Heart right ventricle (tissue), 16 donors: Measurements from ENCODE around the gene C1QTNF1. TPM values are rescaled to one million over a fixed set of nuclear protein-coding genes. Genes with fewer than 3 reads are reported as not detected.
A peak's percentile ranks its signal among the peaks of the same experiment; 100 is the strongest.

Experiments used
- ATAC-seq, 8 donors: fragments of 200-7000 bp; cut with Tn5 transposase; one replicate each; pipeline ENCODE4 v1.9.1; 2020; ENCODE audit warnings: mild to moderate bottlenecking in 8 of 8, moderate library complexity in 8 of 8, moderate number of reproducible peaks in 1 of 8
- DNase-seq, 2 donors: peaks; one replicate each; pipeline ENCODE4 v3.0.0-alpha.2; 2020
- H3K27ac ChIP-seq, 10 donors: fragments of 200-600 bp; sonication (generic) in 2 of 10; one replicate each; pipeline versions ENCODE4 v1.5.0 to v1.8.0; 2020 to 2022; ENCODE audit warnings: mild to moderate bottlenecking in 3 of 10
- H3K27me3 ChIP-seq, 7 donors: fragments of 200-600 bp; one replicate each; pipeline ENCODE4 v1.8.0; 2021 to 2022; ENCODE audit warnings: mild to moderate bottlenecking in 2 of 7
- H3K36me3 ChIP-seq, 9 donors: fragments of 200-600 bp; sonication (generic) in 1 of 9; one replicate each; pipeline versions ENCODE4 v1.5.0 to v1.8.0; 2020 to 2022; ENCODE audit warnings: mild to moderate bottlenecking in 2 of 9
- H3K4me1 ChIP-seq, 9 donors: fragments of 200-600 bp; sonication (generic) in 1 of 9; one replicate each; pipeline versions ENCODE4 v1.5.0 to v1.8.0; 2020 to 2022; ENCODE audit warnings: mild to moderate bottlenecking in 4 of 9
- H3K4me3 ChIP-seq, 10 donors: fragments of 200-600 bp; sonication (generic) in 2 of 10; one replicate each; pipeline versions ENCODE4 v1.5.0 to v1.8.0; 2020 to 2022; ENCODE audit warnings: mild to moderate bottlenecking in 7 of 10, moderate library complexity in 2 of 10
- H3K9me3 ChIP-seq, 11 donors: fragments of 200-600 bp in 10 of 11; sonication (generic) in 2 of 11; one replicate each; pipeline versions ENCODE4 v1.5.0 to v1.8.0; 2013 to 2022; ENCODE audit warnings: mild to moderate bottlenecking in 2 of 11, control low read depth in 1 of 11, moderate library complexity in 1 of 11
- WGBS, 2 donors: extraction: QIAGEN DNeasy Blood & Tissue Kit; methylation state at CpG; one replicate each; pipeline ENCODE4 v1.1.7; 2013; ENCODE audit warnings: inconsistent platforms in 1 of 2; 5-methylcytosine and 5-hydroxymethylcytosine counted together
- intact Hi-C, 10 donors: fragments of 100-400 bp; cut with DNase I; formaldehyde crosslinking; loops; one replicate each; pipeline versions ENCODE4 v1.11.1 to v1.14.2; 2022
- polyA plus RNA-seq, 2 donors: library from polyadenylated mRNA; stranded (reverse); fragments of 200-250 nt; gene quantifications; one replicate each; pipeline ENCODE4 v1.2.3, GENCODE V29; 2013
- total RNA-seq, 10 donors: library from RNA; stranded (reverse); fragmentation: NEBNext Ultra II Directional in 3 of 10; extraction: Animal tissue kit (Norgen Biotek cat#: 25700) in 3 of 10; gene quantifications; one replicate each; pipeline versions ENCODE4 v1.2.1 to v1.2.4, GENCODE V29; 2021 to 2023
- TF ChIP-seq, protein P1 (sequence below), 9 donors: fragments of 200-600 bp; sonication (generic) in 2 of 9; IDR thresholded peaks; one replicate each; pipeline versions ENCODE4 v1.5.0 to v1.8.0; 2021 to 2022; ENCODE audit warnings: antibody characterized with exemption in 9 of 9, mild to moderate bottlenecking in 5 of 9, moderate library complexity in 1 of 9
- donor health status: Arrhythmogenic right ventricular cardiomyopathy.
- donor health status: ischemic (EF 13 %, LVEDD 7.1; RV severe dilation, severe dysfunction).
- donor health status: healthy with polysubstance abuse.
- donor health status: DM: no; HTN: yes; CAD: no.
- donor health status: DM: no; HTN: no; CAD: no.
- donor health status: ischemic (EF 25% LVEDD 6.9; RV normal size, moderate dysfunction).
- donor health status: ischemic (EF 25% LVEDD 5.7; RV mildly dilated, moderate dysfunction).
- donor health status: healthy.
- donor health status: DM: yes; HTN: yes; CAD: no.
- donor health status: Ischemic cardiomyopathy.
- donor health status: ischemic (EF 35%, LVEDD 5.7; RV mildly dilated, moderate dysfunction).
- donor health status: nonischemic (EF 11% LVEDD 7.7; RV severe dilation, severe dysfunction).
- donor health status: DM: yes; HTN: yes; CAD: no.
- donor health status: PGD.
- donor health status: ischemic (EF 29% LVEDD 5.4; RV normal size, mild dysfunction).
- donor health status: nonischemic (EF 23%, LVEDD 6.1; RV moderate dilation, normal function).

Gene C1QTNF1
- total and polyA plus RNA-seq, 12 donors: 29.3 to 685 (median 67.3) TPM

GRCh38 chr17:79012563-79013134 is 11.3 kb upstream of the C1QTNF1 start:
- DNase-seq: no peak
- Histone ChIP-seq H3K4me1 (peaks cover 8 to 23% (median 20%) of the 10 kb centered on the region in 9 donors), H3K9me3 (no peaks in the 10 kb centered on the region), H3K4me3 (no peak overlapping the region), H3K27ac (peak overlapping the region in 1 of 10 donors; percentile 51), H3K36me3 (peaks cover 0 to 4% (median 0%) of the 10 kb centered on the region in 9 donors), H3K27me3 (no peaks in the 10 kb centered on the region)
- WGBS, 2 donors: 70 to 75% methylated on average over 6 of the region's 6 CpGs
- intact Hi-C loops: loop anchor here in 3 of 10 donors (10.0 kb wide), 2 partner anchors 72 to 382 kb away; no protein-coding TSS in a partner anchor
- ATAC-seq: no peak
- TF ChIP-seq, protein P1, sequence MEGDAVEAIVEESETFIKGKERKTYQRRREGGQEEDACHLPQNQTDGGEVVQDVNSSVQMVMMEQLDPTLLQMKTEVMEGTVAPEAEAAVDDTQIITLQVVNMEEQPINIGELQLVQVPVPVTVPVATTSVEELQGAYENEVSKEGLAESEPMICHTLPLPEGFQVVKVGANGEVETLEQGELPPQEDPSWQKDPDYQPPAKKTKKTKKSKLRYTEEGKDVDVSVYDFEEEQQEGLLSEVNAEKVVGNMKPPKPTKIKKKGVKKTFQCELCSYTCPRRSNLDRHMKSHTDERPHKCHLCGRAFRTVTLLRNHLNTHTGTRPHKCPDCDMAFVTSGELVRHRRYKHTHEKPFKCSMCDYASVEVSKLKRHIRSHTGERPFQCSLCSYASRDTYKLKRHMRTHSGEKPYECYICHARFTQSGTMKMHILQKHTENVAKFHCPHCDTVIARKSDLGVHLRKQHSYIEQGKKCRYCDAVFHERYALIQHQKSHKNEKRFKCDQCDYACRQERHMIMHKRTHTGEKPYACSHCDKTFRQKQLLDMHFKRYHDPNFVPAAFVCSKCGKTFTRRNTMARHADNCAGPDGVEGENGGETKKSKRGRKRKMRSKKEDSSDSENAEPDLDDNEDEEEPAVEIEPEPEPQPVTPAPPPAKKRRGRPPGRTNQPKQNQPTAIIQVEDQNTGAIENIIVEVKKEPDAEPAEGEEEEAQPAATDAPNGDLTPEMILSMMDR (IDR thresholded peaks at IDR 0.05): no peak

DNA sequence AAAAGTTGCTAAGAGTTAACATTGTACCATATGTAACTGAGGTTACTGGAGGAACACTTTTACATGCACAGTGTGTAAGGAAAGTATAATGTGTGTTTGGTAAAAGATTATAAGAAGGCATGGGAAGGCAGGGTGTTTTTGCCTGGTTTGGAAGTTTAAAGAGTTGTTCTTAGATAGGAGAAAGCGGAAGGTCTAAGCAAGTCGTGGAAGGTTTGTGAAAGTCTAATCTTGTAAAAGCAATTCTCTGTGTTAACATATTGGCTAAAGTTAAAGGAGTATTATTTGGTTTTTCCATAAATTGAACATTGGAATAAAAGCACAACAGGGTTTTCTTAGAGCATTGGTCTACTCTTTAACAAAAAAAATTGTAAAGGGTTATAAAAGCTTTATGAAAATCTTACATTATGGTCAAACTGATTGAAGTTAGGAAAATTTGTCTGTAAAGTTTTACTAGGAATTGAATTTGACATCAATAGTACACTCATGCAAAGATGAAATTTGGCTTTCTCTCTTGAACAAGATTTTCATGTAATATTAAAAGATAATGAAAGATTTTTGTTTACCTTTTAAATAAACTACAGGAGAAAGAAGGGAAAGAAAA is 9.7 kb upstream of the C1QTNF1 start:
- Histone ChIP-seq H3K4me3 (no peak overlapping the region), H3K4me1 (peaks cover under 1 to 10% (median 6%) of the 10 kb centered on the region in 9 donors), H3K27me3 (no peaks in the 10 kb centered on the region), H3K36me3 (no peaks in the 10 kb centered on the region), H3K27ac (no peak overlapping the region), H3K9me3 (no peaks in the 10 kb centered on the region)
- TF ChIP-seq, protein P1 (IDR thresholded peaks at IDR 0.05): no peak
- no peak for DNase-seq
- 79 to 80% methylated on average over 2 of the region's 2 CpGs for WGBS, 2 donors
- intact Hi-C loops: loop anchor here in 3 of 10 donors (10.0 kb wide), 2 partner anchors 71 to 381 kb away; no protein-coding TSS in a partner anchor
- ATAC-seq: no peak

DNA sequence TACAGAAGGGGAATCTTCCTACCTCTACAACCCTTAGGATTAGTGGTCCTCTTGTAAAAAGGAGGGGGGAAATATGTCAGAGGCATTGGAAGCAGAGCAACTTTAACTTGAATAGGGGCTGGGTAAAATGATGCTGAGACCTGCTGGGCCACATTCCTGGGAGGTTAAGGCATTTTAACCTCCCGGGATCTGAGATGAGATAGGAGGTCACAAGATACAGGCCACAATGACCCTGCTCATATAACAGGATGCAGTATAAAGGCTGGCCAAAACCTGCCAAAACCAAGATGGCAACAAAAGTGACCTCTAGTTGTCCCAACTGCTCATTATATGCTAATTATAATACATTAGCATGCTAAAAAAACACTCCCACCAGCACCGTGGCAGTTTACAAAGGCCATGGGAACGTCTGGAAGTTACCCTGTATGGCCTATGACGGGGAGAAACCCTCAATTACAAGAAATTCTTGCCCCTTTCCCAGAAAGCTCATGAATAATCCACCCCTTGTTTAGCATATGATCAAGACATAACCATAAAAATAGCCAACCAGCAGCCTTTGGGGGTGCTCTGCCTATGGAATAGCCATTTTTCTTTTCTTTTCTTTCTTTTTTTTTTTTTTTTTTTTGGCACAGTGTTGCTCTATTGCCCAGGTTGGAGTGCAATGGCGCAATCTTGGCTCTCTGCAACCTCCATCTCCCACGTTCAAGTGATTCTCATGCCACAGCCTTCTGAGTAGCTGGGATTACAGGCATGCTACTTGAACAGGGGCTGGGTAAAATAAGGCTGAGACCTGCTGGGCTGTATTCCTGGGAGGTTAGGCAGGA is 6.2 kb upstream of the C1QTNF1 start:
- H3K4me3 ChIP-seq: no peak overlapping the region
- H3K27ac ChIP-seq: no peak overlapping the region
- intact Hi-C loops: loop anchor here in 3 of 10 donors (5.0 to 10.0 kb wide), 3 partner anchors 60 to 377 kb away; no protein-coding TSS in a partner anchor
- peaks cover 0 to 21% (median 0%) of the 10 kb centered on the region in 7 donors for H3K27me3 ChIP-seq
- no peaks in the 10 kb centered on the region for H3K9me3 ChIP-seq
- no peaks in the 10 kb centered on the region for H3K36me3 ChIP-seq
- peaks cover 12 to 35% (median 33%) of the 10 kb centered on the region in 9 donors for H3K4me1 ChIP-seq
- TF ChIP-seq, protein P1 (IDR thresholded peaks at IDR 0.05): no peak
- WGBS, 2 donors: 68 to 69% methylated on average over 6 of the region's 6 CpGs
- ATAC-seq (no peak), DNase-seq (no peak)

- DNase-seq (no peak), ATAC-seq (no peak)
- intact Hi-C loops: loop anchor here in 3 of 10 donors (5.0 to 10.0 kb wide), 3 partner anchors 59 to 376 kb away; no protein-coding TSS in a partner anchor
- Histone ChIP-seq H3K27ac (no peak overlapping the region), H3K27me3 (peaks cover 0 to 26% (median 0%) of the 10 kb centered on the region in 7 donors), H3K36me3 (no peaks in the 10 kb centered on the region), H3K4me3 (no peak overlapping the region), H3K9me3 (no peaks in the 10 kb centered on the region), H3K4me1 (peaks cover 18 to 41% (median 38%) of the 10 kb centered on the region in 9 donors)
- 92 to 94% methylated on average over 3 of the region's 3 CpGs for whole genome bisulfite sequencing, 2 donors
- TF ChIP-seq, protein P1 (IDR thresholded peaks at IDR 0.05): no peak
These were observed 5.6 kb upstream of the C1QTNF1 start for GRCh38 chr17:79018370-79018695.
